ENCODE results near the gene LRRTM4.

DNA sequence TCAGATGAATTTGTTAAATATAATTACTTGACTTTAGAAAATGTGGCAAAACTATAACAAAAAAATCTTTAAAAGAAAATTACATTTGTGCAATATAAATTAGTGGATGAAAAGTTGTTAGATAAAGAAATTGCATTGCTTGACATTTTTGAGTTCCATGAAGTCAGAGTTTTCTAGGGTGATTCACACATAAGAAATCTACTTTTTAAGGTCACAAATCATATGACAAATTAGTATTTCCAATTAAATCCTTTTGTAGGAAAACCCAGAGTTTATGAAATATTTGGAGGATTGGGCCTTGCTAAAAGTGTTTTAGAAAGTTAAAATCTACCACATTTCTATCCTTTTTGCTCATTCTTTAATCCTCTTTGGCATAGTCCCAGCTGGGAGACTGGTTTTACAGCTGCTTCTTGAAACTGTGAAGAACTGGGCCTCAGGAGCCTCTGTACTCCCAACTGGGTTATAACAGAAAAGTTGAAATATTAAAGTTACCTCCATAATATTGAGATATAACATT lies 289.2 kb downstream of the LRRTM4 start:
- TF ChIP-seq, protein P1, sequence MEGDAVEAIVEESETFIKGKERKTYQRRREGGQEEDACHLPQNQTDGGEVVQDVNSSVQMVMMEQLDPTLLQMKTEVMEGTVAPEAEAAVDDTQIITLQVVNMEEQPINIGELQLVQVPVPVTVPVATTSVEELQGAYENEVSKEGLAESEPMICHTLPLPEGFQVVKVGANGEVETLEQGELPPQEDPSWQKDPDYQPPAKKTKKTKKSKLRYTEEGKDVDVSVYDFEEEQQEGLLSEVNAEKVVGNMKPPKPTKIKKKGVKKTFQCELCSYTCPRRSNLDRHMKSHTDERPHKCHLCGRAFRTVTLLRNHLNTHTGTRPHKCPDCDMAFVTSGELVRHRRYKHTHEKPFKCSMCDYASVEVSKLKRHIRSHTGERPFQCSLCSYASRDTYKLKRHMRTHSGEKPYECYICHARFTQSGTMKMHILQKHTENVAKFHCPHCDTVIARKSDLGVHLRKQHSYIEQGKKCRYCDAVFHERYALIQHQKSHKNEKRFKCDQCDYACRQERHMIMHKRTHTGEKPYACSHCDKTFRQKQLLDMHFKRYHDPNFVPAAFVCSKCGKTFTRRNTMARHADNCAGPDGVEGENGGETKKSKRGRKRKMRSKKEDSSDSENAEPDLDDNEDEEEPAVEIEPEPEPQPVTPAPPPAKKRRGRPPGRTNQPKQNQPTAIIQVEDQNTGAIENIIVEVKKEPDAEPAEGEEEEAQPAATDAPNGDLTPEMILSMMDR (IDR thresholded peaks at IDR 0.05; ENCODE audit: poor library complexity, severe bottlenecking), result no peak
- TF ChIP-seq POLR2AphosphoS5 (IDR thresholded peaks at IDR 0.05), result no peak
- no peak for TF ChIP-seq EZH2 (IDR thresholded peaks at IDR 0.05; ENCODE audit: borderline replicate concordance, insufficient read depth, low read length, poor library complexity, severe bottlenecking)
- TF ChIP-seq MXI1 (conservative IDR thresholded peaks at IDR 0.05; ENCODE audit: poor library complexity, severe bottlenecking), result no peak
- no peak for TF ChIP-seq TAF1 (IDR thresholded peaks at IDR 0.05; ENCODE audit: low read depth)
- TF ChIP-seq, protein P2, sequence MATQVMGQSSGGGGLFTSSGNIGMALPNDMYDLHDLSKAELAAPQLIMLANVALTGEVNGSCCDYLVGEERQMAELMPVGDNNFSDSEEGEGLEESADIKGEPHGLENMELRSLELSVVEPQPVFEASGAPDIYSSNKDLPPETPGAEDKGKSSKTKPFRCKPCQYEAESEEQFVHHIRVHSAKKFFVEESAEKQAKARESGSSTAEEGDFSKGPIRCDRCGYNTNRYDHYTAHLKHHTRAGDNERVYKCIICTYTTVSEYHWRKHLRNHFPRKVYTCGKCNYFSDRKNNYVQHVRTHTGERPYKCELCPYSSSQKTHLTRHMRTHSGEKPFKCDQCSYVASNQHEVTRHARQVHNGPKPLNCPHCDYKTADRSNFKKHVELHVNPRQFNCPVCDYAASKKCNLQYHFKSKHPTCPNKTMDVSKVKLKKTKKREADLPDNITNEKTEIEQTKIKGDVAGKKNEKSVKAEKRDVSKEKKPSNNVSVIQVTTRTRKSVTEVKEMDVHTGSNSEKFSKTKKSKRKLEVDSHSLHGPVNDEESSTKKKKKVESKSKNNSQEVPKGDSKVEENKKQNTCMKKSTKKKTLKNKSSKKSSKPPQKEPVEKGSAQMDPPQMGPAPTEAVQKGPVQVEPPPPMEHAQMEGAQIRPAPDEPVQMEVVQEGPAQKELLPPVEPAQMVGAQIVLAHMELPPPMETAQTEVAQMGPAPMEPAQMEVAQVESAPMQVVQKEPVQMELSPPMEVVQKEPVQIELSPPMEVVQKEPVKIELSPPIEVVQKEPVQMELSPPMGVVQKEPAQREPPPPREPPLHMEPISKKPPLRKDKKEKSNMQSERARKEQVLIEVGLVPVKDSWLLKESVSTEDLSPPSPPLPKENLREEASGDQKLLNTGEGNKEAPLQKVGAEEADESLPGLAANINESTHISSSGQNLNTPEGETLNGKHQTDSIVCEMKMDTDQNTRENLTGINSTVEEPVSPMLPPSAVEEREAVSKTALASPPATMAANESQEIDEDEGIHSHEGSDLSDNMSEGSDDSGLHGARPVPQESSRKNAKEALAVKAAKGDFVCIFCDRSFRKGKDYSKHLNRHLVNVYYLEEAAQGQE (IDR thresholded peaks at IDR 0.05; ENCODE audit: borderline replicate concordance), result no peak
- no peak for TF ChIP-seq RAD21 (conservative IDR thresholded peaks at IDR 0.05)
- no peak for TF ChIP-seq EP300 (conservative IDR thresholded peaks at IDR 0.05; ENCODE audit: poor library complexity, severe bottlenecking)
